HT-29 (cell line): ENCODE data around the gene SECISBP2. TPM values are rescaled to one million over a fixed set of nuclear protein-coding genes. Genes with fewer than 3 reads are reported as not detected.
"Not testable (repeated sequence)": the region's sequence is repeated elsewhere in the genome, so short reads cannot be mapped to it uniquely, and the experiment has no call there.

Source experiments
- DNase-seq: peaks from one replicate; pipeline ENCODE4 v3.0.0-alpha.2; 2015; ENCODE audit warnings: low spot score
- total RNA-seq: library from RNA; depleted of rRNA; stranded (reverse); fragments of >200 nt; shearing (Covaris generic); gene quantifications from 2 replicates; pipeline ENCODE4 v1.2.3, GENCODE V29; 2014

Gene SECISBP2
- total RNA-seq, 1 experiment from 2014 or later, result 29.2 TPM

GRCh38 chr9:89363921-89364665 is 45.8 kb downstream of the SECISBP2 start:
- DNase-seq, result no peak

DNA sequence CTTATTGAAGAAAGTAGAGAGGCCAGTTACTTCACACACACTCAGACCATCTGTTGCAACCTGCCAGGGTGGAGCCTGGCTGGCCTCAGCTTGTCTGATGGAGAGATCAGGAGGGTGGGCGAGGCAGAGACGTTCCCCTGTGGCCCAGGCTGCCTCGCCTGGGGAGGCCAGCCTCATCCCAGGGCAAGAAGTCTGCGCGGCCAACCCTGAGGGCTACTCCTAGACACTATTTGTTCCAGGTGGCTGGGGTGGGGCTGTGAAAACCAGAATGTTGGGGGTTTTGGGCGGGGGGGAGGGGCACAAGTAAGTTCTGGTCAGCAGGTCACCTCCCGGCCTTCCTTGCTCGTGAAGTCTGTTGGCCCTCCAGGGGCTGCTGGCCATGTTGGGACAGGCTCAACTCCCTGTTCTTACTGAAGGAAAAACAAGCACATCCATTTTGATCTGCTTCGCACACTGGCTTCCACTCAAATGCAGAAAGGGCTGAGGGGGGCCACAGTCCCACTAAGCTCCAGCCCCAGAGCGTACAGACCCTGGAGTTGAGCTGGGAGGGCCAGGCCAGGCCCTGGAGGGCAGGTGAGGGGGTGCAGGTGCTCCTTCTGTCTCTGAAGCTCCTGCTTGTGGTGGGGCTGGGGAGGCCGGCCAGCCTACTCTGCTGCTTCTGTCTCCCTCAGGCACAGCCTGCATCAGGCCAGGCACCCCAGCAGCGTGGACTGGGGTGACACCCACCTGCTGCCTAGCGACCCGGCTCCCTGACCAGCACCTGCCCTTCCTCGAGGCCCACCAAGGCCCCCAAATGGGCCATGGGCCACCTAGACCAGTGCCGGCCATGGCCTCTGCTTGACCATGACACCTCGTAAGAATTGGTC is 46.6 kb downstream of the SECISBP2 start:
- no peak for DNase-seq

DNA sequence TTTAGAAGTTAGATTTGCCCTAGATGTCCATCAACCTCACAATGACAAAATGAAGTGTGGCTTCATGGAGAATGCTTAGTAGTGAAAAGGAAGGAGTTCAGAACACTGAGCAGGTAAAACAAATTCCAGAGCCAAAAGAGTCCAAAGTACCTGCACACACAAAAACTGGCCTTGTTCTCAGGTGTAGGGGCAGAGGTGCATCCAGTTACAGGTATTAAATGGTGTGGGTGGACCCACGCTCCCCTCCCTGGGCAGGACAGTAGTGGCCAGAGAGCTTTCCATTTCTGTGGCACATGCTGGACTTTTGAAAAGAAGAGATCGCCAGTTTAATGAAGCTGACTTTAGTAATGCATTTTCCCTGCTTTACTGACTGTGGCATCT is 47.2 kb downstream of the SECISBP2 start:
- DNase-seq, result no peak

DNA sequence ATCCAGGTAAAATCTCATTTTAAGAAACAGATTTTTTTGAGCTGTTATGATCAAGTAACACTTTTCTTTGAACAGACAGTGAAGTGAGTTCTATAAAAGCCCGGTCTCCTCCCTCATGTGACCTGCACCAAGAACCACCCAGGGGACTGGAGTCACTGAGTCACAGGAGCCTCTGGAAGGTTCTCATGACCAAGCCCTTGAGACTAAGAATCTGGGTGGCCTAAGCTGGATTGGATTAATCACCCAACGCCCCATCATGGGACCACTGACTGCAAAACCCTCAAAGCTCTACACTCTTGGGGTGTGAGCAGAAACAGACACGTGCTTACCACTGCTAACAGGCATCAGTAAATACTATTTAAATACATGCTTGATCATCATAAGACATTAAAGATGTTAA is 48.4 kb downstream of the SECISBP2 start:
- DNase-seq, result no peak

- no peak for DNase-seq
These were observed 49.0 kb downstream of the SECISBP2 start for GRCh38 chr9:89367281-89367680.

GRCh38 chr9:89367726-89368437 is 49.6 kb downstream of the SECISBP2 start:
- no peak for DNase-seq

- no peak for DNase-seq
These were observed 50.2 kb downstream of the SECISBP2 start for GRCh38 chr9:89368550-89368949.

- no peak for DNase-seq
These were observed 50.7 kb downstream of the SECISBP2 start for GRCh38 chr9:89368978-89369377.

- no peak for DNase-seq
These were observed 52.3 kb downstream of the SECISBP2 start for GRCh38 chr9:89370593-89370992.

- not testable (repeated sequence) for DNase-seq
These were observed 53.5 kb downstream of the SECISBP2 start for GRCh38 chr9:89371791-89372190.

- DNase-seq, result peak; percentile 12
These were observed 54.0 kb downstream of the SECISBP2 start for GRCh38 chr9:89372230-89372816.

DNA sequence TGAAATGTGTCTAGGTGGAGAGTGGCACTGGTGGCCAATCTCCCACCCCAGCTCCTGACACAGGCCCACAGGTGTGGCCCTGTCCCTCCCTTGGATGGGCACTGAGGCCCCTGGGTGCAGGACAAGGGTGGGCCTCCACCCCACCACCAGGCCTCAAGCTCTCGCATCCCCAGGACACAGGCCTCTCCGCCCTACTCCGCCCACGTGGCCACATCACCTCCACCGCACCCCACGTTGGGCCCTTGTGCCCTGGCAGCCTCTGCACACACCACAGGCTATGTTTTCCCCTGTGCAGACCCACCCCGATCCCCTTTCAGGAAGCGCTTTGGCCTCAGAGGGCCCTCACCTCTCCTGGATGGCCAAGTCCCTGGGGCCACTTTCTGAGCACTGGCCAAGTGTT is 54.7 kb downstream of the SECISBP2 start:
- DNase-seq, result no peak

- no peak for DNase-seq
These were observed 55.9 kb downstream of the SECISBP2 start for GRCh38 chr9:89374176-89374575.

- no peak for DNase-seq
These were observed 57.0 kb downstream of the SECISBP2 start for GRCh38 chr9:89375191-89375760.

DNA sequence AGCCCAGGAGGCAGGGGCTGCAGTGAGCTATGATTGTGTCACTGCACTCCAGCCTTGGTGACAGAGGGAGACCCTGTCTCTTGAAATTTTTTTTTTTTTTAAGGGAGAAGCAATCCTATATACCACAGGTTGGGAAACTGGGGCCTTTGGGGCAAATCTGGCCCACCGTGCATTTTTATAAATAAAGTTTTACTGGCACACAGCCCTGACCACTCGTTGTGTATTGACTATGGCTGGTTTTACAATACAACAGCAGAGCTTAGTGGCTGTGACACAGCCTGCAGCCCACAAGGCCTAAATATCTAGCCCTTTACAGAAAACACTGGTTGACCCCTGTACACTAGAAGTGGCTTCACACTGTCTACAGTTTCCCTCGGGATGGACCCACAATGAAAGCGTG is 58.0 kb downstream of the SECISBP2 start:
- DNase-seq, result no peak

GRCh38 chr9:89376741-89377351 is 58.5 kb downstream of the SECISBP2 start:
- DNase-seq, result no peak

GRCh38 chr9:89377411-89377810 is 59.1 kb downstream of the SECISBP2 start:
- DNase-seq, result no peak

DNA sequence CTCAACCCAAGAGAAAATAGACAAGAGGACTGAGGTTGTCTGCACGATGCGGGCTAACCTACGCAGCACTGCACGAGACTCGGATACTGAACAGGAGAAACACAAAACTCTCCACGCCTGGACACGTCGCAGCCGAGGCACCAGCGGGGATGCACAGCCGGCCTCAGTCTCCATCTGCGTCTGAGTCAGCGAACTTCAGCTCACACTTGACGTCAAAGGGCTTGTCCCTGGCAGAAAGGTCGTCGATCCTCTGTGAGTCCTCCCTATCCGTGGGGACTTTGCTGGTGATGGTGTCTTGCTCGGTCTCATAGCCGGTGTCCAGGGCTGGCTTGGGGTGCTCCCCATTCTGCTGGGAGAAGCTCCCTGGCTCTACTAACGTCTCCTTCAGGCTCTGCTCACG is 60.2 kb downstream of the SECISBP2 start:
- DNase-seq, result no peak

GRCh38 chr9:89379031-89379430 is 60.7 kb downstream of the SECISBP2 start:
- DNase-seq, result no peak

DNA sequence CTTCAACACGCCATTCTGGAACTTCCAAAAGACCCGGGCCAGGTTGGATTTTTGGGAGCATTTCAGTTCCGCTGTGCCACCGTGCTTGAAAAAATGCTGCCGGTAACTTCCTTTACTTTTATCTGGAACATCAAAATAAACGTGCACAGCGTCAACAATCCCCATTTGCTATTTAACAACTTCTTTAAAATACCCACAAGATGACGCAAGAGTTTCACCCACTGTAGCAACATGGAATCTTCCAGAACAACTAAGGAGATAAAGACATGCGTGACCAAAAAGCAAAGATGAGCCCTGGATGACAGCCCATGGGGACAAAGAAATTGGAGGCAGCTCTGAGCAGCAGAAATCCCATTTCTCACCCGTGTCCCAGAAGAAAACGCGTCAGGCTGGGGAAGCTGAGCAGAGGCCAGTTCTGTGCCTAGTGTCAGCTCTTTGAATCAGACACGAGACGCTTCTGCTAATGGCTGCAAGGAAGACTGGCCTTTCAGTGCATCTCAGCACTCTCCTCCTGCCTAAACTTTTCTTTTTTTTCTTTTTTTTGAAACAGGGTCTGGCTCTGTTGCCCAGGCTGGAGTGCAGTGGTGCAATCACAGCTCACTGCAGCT is 61.3 kb downstream of the SECISBP2 start:
- no peak for DNase-seq
